GM12874 (cell line): ENCODE results near the gene ARMC9.

Experiments
- CTCF ChIP-seq: IDR thresholded peaks from 2 replicates; pipeline ENCODE4 v1.5.1; 2011; ENCODE audit warnings: low read depth, mild to moderate bottlenecking, control low read depth, low read length, moderate library complexity; ENCODE audit not compliant: insufficient read depth

Gene ARMC9

GRCh38 chr2:231332388-231332787, 134.0 kb downstream of the ARMC9 start:
- TF ChIP-seq CTCF: no peak

- no peak for TF ChIP-seq CTCF
Observed at GRCh38 chr2:231332872-231333500, 134.6 kb downstream of the ARMC9 start.

- no peak for TF ChIP-seq CTCF
Observed at GRCh38 chr2:231334179-231334930, 135.9 kb downstream of the ARMC9 start.

- TF ChIP-seq CTCF: no peak
Observed at GRCh38 chr2:231334981-231335380, 136.6 kb downstream of the ARMC9 start.

- TF ChIP-seq CTCF: no peak
Observed at GRCh38 chr2:231335591-231335990, 137.2 kb downstream of the ARMC9 start.

GRCh38 chr2:231336236-231336635, 137.8 kb downstream of the ARMC9 start:
- TF ChIP-seq CTCF: no peak

GRCh38 chr2:231336700-231337099, 138.3 kb downstream of the ARMC9 start:
- TF ChIP-seq CTCF: no peak
